PC-3 (cell line): Measurements from ENCODE around the gene SLC2A4RG. TPM values are rescaled to one million over a fixed set of nuclear protein-coding genes. Genes with fewer than 3 reads are reported as not detected.

ENCODE experiments used
- ATAC-seq: fragments of 200-7000 bp; cut with Tn5 transposase; 2 replicates; pipeline ENCODE4 v1.9.1; 2020; ENCODE audit warnings: mild to moderate bottlenecking, moderate library complexity
- BruUV-seq: library from RNA; stranded (reverse); fragments of 400-500 nt; replicated peaks from 2 replicates; lab custom pipeline; 2021; lab: Mats Ljungman, UMichigan
- CTCF ChIA-PET: fragments of 300-600 bp; sonication (Branson Sonifier 250); formaldehyde crosslinking; loops from one replicate; lab custom pipeline; 2022; ENCODE audit warnings: antibody characterized with exemption; lab: Charles Lee
- POLR2A ChIA-PET: fragments of 300-600 bp; sonication (Branson Sonifier 250); formaldehyde crosslinking; loops from one replicate; lab custom pipeline; 2022; ENCODE audit warnings: antibody characterized with exemption; ENCODE audit not compliant: unreplicated experiment; lab: Charles Lee
- DNase-seq: peaks from one replicate; pipeline ENCODE4 v3.0.0-alpha.2; 2015
- H2AFZ ChIP-seq: fragments of 300-600 bp; sonication (generic); 2 replicates; pipeline ENCODE4 v1.6.0; 2016; ENCODE audit warnings: antibody characterized with exemption, low read length
- H3F3A ChIP-seq: fragments of 300-600 bp; sonication (generic); one replicate; pipeline ENCODE4 v1.6.0; 2017; ENCODE audit warnings: antibody characterized with exemption, low read length, control low read depth, mild to moderate bottlenecking; ENCODE audit not compliant: unreplicated experiment
- H3K27ac ChIP-seq: fragments of 300-600 bp; sonication (generic); 2 replicates; pipeline ENCODE4 v1.5.1; 2016; ENCODE audit warnings: mild to moderate bottlenecking, low read length
- H3K27me3 ChIP-seq: fragments of 300-600 bp; sonication (generic); 2 replicates; pipeline ENCODE4 v1.6.1; 2016; ENCODE audit warnings: low read length, mixed read lengths
- H3K36me3 ChIP-seq: fragments of 300-600 bp; sonication (generic); 2 replicates; pipeline ENCODE4 v1.6.1; 2016; ENCODE audit warnings: low read depth, mixed run types, low read length, mixed read lengths
- H3K4me1 ChIP-seq: fragments of 300-600 bp; sonication (generic); 2 replicates; pipeline ENCODE4 v1.5.1; 2016; ENCODE audit warnings: low read length; ENCODE audit not compliant: insufficient read depth
- H3K4me2 ChIP-seq: fragments of 300-600 bp; sonication (generic); 2 replicates; pipeline ENCODE4 v1.6.0; 2016; ENCODE audit warnings: low read length
- H3K4me3 ChIP-seq: fragments of 300-600 bp; sonication (generic); 2 replicates; pipeline ENCODE4 v1.5.1; 2016; ENCODE audit warnings: mild to moderate bottlenecking, low read length, mixed read lengths
- H3K79me2 ChIP-seq: fragments of 300-600 bp; sonication (generic); 2 replicates; pipeline ENCODE4 v1.6.1; 2017; ENCODE audit warnings: low read length, mixed read lengths
- H3K9ac ChIP-seq: fragments of 300-600 bp; sonication (generic); 2 replicates; pipeline ENCODE4 v1.6.0; 2016; ENCODE audit warnings: mild to moderate bottlenecking, low read length
- H3K9me2 ChIP-seq: fragments of 300-600 bp; sonication (generic); replicated peaks from 2 replicates; pipeline ENCODE4 v1.6.1; 2016; ENCODE audit warnings: mixed run types, low read length, mixed read lengths
- H3K9me3 ChIP-seq: fragments of 300-600 bp; sonication (generic); 2 replicates; pipeline ENCODE4 v1.6.1; 2016; ENCODE audit warnings: low read length, mixed read lengths
- H4K20me1 ChIP-seq: fragments of 300-600 bp; sonication (generic); 2 replicates; pipeline ENCODE4 v1.6.1; 2016; ENCODE audit warnings: low read length, mixed read lengths
- CTCF ChIP-seq: fragments of 300-600 bp; sonication (generic); conservative IDR thresholded peaks from 2 replicates; pipeline ENCODE4 v1.5.1; 2017; ENCODE audit warnings: antibody characterized with exemption, low read depth, mild to moderate bottlenecking, low read length
- EZH2 ChIP-seq: fragments of 300-600 bp; sonication (generic); IDR thresholded peaks from one replicate; pipeline ENCODE4 v1.6.1; 2017; ENCODE audit warnings: antibody characterized with exemption, mild to moderate bottlenecking, low read length; ENCODE audit not compliant: unreplicated experiment
- EZH2phosphoT487 ChIP-seq: fragments of 300-600 bp; sonication (generic); IDR thresholded peaks from 2 replicates; pipeline ENCODE4 v1.6.1; 2018; ENCODE audit warnings: mild to moderate bottlenecking, antibody characterized with exemption, low read length, borderline replicate concordance
- intact Hi-C: fragments of 100-400 bp; cut with micrococcal nuclease; formaldehyde crosslinking; loops from 2 replicates; pipeline ENCODE4 v1.9.0; 2023
- total RNA-seq: library from RNA; depleted of rRNA; stranded (reverse); fragments of >200 nt; gene quantifications from 2 replicates; pipeline ENCODE4 v1.2.3, GENCODE V29; 2014

Gene SLC2A4RG
- total RNA-seq, 1 experiment from 2014 or later: 116 TPM

- Histone ChIP-seq H3F3A (no peaks in the 10 kb centered on the region), H4K20me1 (no peaks in the 10 kb centered on the region), H3K36me3 (no peaks in the 10 kb centered on the region), H3K9me3 (no peaks in the 10 kb centered on the region), H3K79me2 (no peaks in the 10 kb centered on the region), H3K27me3 (no peaks in the 10 kb centered on the region), H3K4me1 (no peaks in the 10 kb centered on the region), H2AFZ (no peak overlapping the region), H3K9me2 (no peaks in the 10 kb centered on the region), H3K9ac (no peak overlapping the region), H3K27ac (no peak overlapping the region), H3K4me3 (no peak overlapping the region), H3K4me2 (no peak overlapping the region)
- DNase-seq (no peak), ATAC-seq (no peak)
- intact Hi-C loops: no loop called here
- no TSS peak for BruUV-seq
- ChIA-PET CTCF (no interaction called here), POLR2A (no interaction called here)
- TF ChIP-seq EZH2phosphoT487 (no peak), CTCF (no peak), EZH2 (no peak)
Observed at GRCh38 chr20:63751471-63752271, 12.1 kb downstream of the SLC2A4RG start.

- POLR2A ChIA-PET: no interaction called here
- BruUV-seq: no TSS peak
- no peak for ATAC-seq
Observed at GRCh38 chr20:63752411-63753101, 13.0 kb downstream of the SLC2A4RG start.

More at GRCh38 chr20:63752411-63753101, 13.0 kb downstream of the SLC2A4RG start:
- H4K20me1 ChIP-seq: no peaks in the 10 kb centered on the region
- intact Hi-C loops: no loop called here
- H3K4me2 ChIP-seq: no peak overlapping the region
- H3K4me1 ChIP-seq: no peaks in the 10 kb centered on the region
- no peaks in the 10 kb centered on the region for H3K36me3 ChIP-seq
- no peak overlapping the region for H3K9ac ChIP-seq
- no peaks in the 10 kb centered on the region for H3K79me2 ChIP-seq
- H3K4me3 ChIP-seq: no peak overlapping the region
- CTCF ChIA-PET: no interaction called here
- H3K9me2 ChIP-seq: no peaks in the 10 kb centered on the region
- TF ChIP-seq EZH2phosphoT487 (no peak), EZH2 (no peak), CTCF (no peak)
- H2AFZ ChIP-seq: no peak overlapping the region
- no peaks in the 10 kb centered on the region for H3K9me3 ChIP-seq
- H3K27me3 ChIP-seq: no peaks in the 10 kb centered on the region
- H3F3A ChIP-seq: no peaks in the 10 kb centered on the region
- H3K27ac ChIP-seq: no peak overlapping the region
- DNase-seq: no peak
